ENCODE results near the gene MTHFD2.

- TF ChIP-seq CTCF (IDR thresholded peaks at IDR 0.05) (no peak), POLR2A (IDR thresholded peaks at IDR 0.05) (no peak), POLR2AphosphoS5 (IDR thresholded peaks at IDR 0.05) (no peak)
These were observed 48.2 kb downstream of the MTHFD2 start for GRCh38 chr2:74246496-74247195.
